Thymus (tissue), 11 donors: ENCODE results near the gene OXCT2. TPM values are rescaled to one million over a fixed set of nuclear protein-coding genes. Genes with fewer than 3 reads are reported as not detected.

Experiments used
- DNase-seq, 9 donors: peaks; one replicate each; pipeline ENCODE4 v3.0.0-alpha.2; 2013; ENCODE audit warnings: low spot score in 9 of 9, low read depth in 6 of 9, missing footprints in 1 of 9
- H3K27ac ChIP-seq, 2 donors: one replicate each; pipeline ENCODE4 v1.5.1; 2013; ENCODE audit warnings: control low read depth in 1 of 2, low read depth in 1 of 2, low read length in 1 of 2, mild to moderate bottlenecking in 1 of 2, moderate library complexity in 1 of 2
- H3K27me3 ChIP-seq, 2 donors: one replicate each; pipeline ENCODE4 v1.5.1; 2013; ENCODE audit warnings: low read length in 1 of 2; ENCODE audit not compliant: control insufficient read depth in 2 of 2, insufficient read depth in 1 of 2
- H3K36me3 ChIP-seq, 2 donors: one replicate each; pipeline ENCODE4 v1.5.1; 2013; ENCODE audit warnings: low read length in 1 of 2, mild to moderate bottlenecking in 1 of 2, moderate library complexity in 1 of 2; ENCODE audit not compliant: control insufficient read depth in 2 of 2, insufficient read depth in 2 of 2
- H3K4me1 ChIP-seq, 2 donors: one replicate each; pipeline ENCODE4 v1.5.1; 2013; ENCODE audit warnings: low read length in 2 of 2; ENCODE audit not compliant: control insufficient read depth in 2 of 2, insufficient read depth in 2 of 2
- H3K4me3 ChIP-seq, 2 donors: one replicate each; pipeline ENCODE4 v1.5.1; 2013; ENCODE audit warnings: low read length in 2 of 2, control low read depth in 1 of 2, mild to moderate bottlenecking in 1 of 2
- H3K9me3 ChIP-seq, 2 donors: one replicate each; pipeline ENCODE4 v1.5.1; 2013; ENCODE audit warnings: low read length in 1 of 2, mild to moderate bottlenecking in 1 of 2; ENCODE audit not compliant: control insufficient read depth in 2 of 2, insufficient read depth in 1 of 2
- WGBS: extraction: QIAGEN DNeasy Blood & Tissue Kit; methylation state at CpG from one replicate; pipeline ENCODE4 v1.1.7; 2013; 5-methylcytosine and 5-hydroxymethylcytosine counted together
- polyA plus RNA-seq: library from polyadenylated mRNA; stranded (reverse); fragments of 200-250 nt; gene quantifications from one replicate; pipeline ENCODE4 v1.2.3, GENCODE V29; 2013
- total RNA-seq: library from RNA; stranded (reverse); fragments of 120-200 nt; gene quantifications from one replicate; pipeline ENCODE4 v1.2.4, GENCODE V29; 2013
- donor health status: healthy.

Gene OXCT2
- total and polyA plus RNA-seq, 2 donors, result 1.6 to 2.6 TPM

GRCh38 chr1:39753132-39754025, 17.8 kb downstream of the OXCT2 start:
- 96% methylated on average over 16 of the region's 16 CpGs for WGBS
- H3K4me1 ChIP-seq, result no peaks in the 10 kb centered on the region
- H3K36me3 ChIP-seq, result peaks cover 78 to 81% of the 10 kb centered on the region in 2 donors
- no peak for DNase-seq
- H3K9me3 ChIP-seq, result no peaks in the 10 kb centered on the region
- no peaks in the 10 kb centered on the region for H3K27me3 ChIP-seq
- H3K4me3 ChIP-seq, result no peak overlapping the region
- H3K27ac ChIP-seq, result no peak overlapping the region

- Histone ChIP-seq H3K4me1 (no peaks in the 10 kb centered on the region), H3K27ac (no peak overlapping the region), H3K4me3 (no peak overlapping the region), H3K9me3 (no peaks in the 10 kb centered on the region), H3K36me3 (peaks cover 83 to 85% of the 10 kb centered on the region in 2 donors), H3K27me3 (no peaks in the 10 kb centered on the region)
- DNase-seq, result no peak
- 98% methylated on average over 6 of the region's 6 CpGs for WGBS
Observed at GRCh38 chr1:39752703-39753102, 18.4 kb downstream of the OXCT2 start.

GRCh38 chr1:39751595-39751994, 19.6 kb downstream of the OXCT2 start:
- Histone ChIP-seq H3K9me3 (no peaks in the 10 kb centered on the region), H3K27ac (no peak overlapping the region), H3K4me3 (no peak overlapping the region), H3K27me3 (no peaks in the 10 kb centered on the region), H3K36me3 (peaks cover 83 to 87% of the 10 kb centered on the region in 2 donors), H3K4me1 (no peaks in the 10 kb centered on the region)
- DNase-seq, result no peak
- 97% methylated on average over 7 of the region's 7 CpGs for WGBS

- WGBS, result 98% methylated on average over 16 of the region's 16 CpGs
- DNase-seq, result no peak
- no peak overlapping the region for H3K4me3 ChIP-seq
- no peaks in the 10 kb centered on the region for H3K4me1 ChIP-seq
- H3K27ac ChIP-seq, result no peak overlapping the region
- no peaks in the 10 kb centered on the region for H3K9me3 ChIP-seq
- no peaks in the 10 kb centered on the region for H3K27me3 ChIP-seq
- peaks cover 67 to 75% of the 10 kb centered on the region in 2 donors for H3K36me3 ChIP-seq
Observed at GRCh38 chr1:39745016-39745670, 26.0 kb downstream of the OXCT2 start.

GRCh38 chr1:39738622-39739366, 32.4 kb downstream of the OXCT2 start, which contains the start of gene PPIE:
TSS of gene PPIE (plus strand) at chr1:39738882. CDS start at chr1:39738901, 19 bp downstream.
- Histone ChIP-seq H3K4me1 (peaks cover 9 to 15% of the 10 kb centered on the region in 2 donors), H3K27me3 (peaks cover 9 to 21% of the 10 kb centered on the region in 2 donors), H3K9me3 (peaks cover 0 to 9% of the 10 kb centered on the region in 2 donors), H3K27ac (peak within 1 kb of the TSS; percentile 74 to 90), H3K36me3 (peaks cover 16 to 22% of the 10 kb centered on the region in 2 donors), H3K4me3 (peak within 1 kb of the TSS; percentile 84 to 91)
- 2% methylated on average over 52 of the region's 52 CpGs for WGBS
- DNase-seq, result peak; percentile 62 to 92 (median 82)

GRCh38 chr1:39737546-39738169, 33.5 kb downstream of the OXCT2 start:
- H3K4me3 ChIP-seq, result no peak overlapping the region
- H3K27me3 ChIP-seq, result peaks cover 10 to 31% of the 10 kb centered on the region in 2 donors
- peaks cover 9 to 15% of the 10 kb centered on the region in 2 donors for H3K4me1 ChIP-seq
- no peak for DNase-seq
- peaks cover 6 to 12% of the 10 kb centered on the region in 2 donors for H3K36me3 ChIP-seq
- 97% methylated on average over 9 of the region's 9 CpGs for WGBS
- H3K9me3 ChIP-seq, result peaks cover 0 to 9% of the 10 kb centered on the region in 2 donors
- no peak overlapping the region for H3K27ac ChIP-seq

GRCh38 chr1:39735731-39736130, 35.4 kb downstream of the OXCT2 start:
- H3K36me3 ChIP-seq, result peaks cover 0 to under 1% of the 10 kb centered on the region in 2 donors
- 84% methylated on average over 3 of the region's 3 CpGs for WGBS
- H3K4me1 ChIP-seq, result peaks cover 9 to 15% of the 10 kb centered on the region in 2 donors
- no peak for DNase-seq
- no peak overlapping the region for H3K27ac ChIP-seq
- no peak overlapping the region for H3K4me3 ChIP-seq
- H3K27me3 ChIP-seq, result peaks cover 16 to 38% of the 10 kb centered on the region in 2 donors
- H3K9me3 ChIP-seq, result peaks cover 0 to 9% of the 10 kb centered on the region in 2 donors

GRCh38 chr1:39733161-39733560, 38.0 kb downstream of the OXCT2 start:
- Histone ChIP-seq H3K4me1 (peaks cover 0 to under 1% of the 10 kb centered on the region in 2 donors), H3K4me3 (no peak overlapping the region), H3K27ac (no peak overlapping the region), H3K36me3 (no peaks in the 10 kb centered on the region), H3K27me3 (peaks cover 21 to 57% of the 10 kb centered on the region in 2 donors), H3K9me3 (peaks cover 0 to 4% of the 10 kb centered on the region in 2 donors)
- WGBS, result 82% methylated on average over 7 of the region's 7 CpGs
- no peak for DNase-seq
